ENCODE measurements around the gene STK36. TPM values are rescaled to one million over a fixed set of nuclear protein-coding genes. Genes with fewer than 3 reads are reported as not detected.

The STK36 gene
- total RNA-seq, 2 experiments from 2014 or later: 16.8 to 22.4 TPM

- no peaks in the 10 kb centered on the region for H3K9me3 Mint-ChIP-seq (ENCODE audit: low read depth)
- H3K27ac Mint-ChIP-seq: no peak overlapping the region
These were observed 26.8 kb upstream of the STK36 start for GRCh38 chr2:218645126-218645525.

GRCh38 chr2:218648088-218648786 is 23.6 kb upstream of the STK36 start:
- peak; percentile 72 for DNase-seq
- CTCF ChIA-PET: interaction anchor here (0.5 to 4.4 kb wide), 12 partner anchors 9 to 205 kb away, joined by 3 to 40 read pairs (median 4); partner anchors contain the start of genes BCS1L, PLCD4, USP37 and ZNF142
- peak; percentile 81 for ATAC-seq
- Mint-ChIP-seq H3K27ac (no peak overlapping the region), H3K4me3 (no peak overlapping the region), H3K27me3 (no peaks in the 10 kb centered on the region), H3K9me3 (ENCODE audit: low read depth) (no peaks in the 10 kb centered on the region), H3K36me3 (peaks cover 36% of the 10 kb centered on the region), H3K4me1 (peaks cover 4% of the 10 kb centered on the region)

More at GRCh38 chr2:218645126-218645525, 26.8 kb upstream of the STK36 start:
- CTCF ChIA-PET: interaction anchor here (3.1 kb wide), 1 partner anchor 14 kb away, joined by 11 read pairs; the partner anchor contains the start of genes BCS1L and ZNF142
- no peaks in the 10 kb centered on the region for H3K27me3 Mint-ChIP-seq
- peaks cover 38% of the 10 kb centered on the region for H3K36me3 Mint-ChIP-seq
- peaks cover 4% of the 10 kb centered on the region for H3K4me1 Mint-ChIP-seq
- no peak for DNase-seq
- no peak overlapping the region for H3K4me3 Mint-ChIP-seq
- ATAC-seq: no peak

- Mint-ChIP-seq H3K36me3 (peaks cover 36% of the 10 kb centered on the region), H3K27me3 (no peaks in the 10 kb centered on the region), H3K4me1 (peaks cover 4% of the 10 kb centered on the region), H3K4me3 (no peak overlapping the region), H3K27ac (no peak overlapping the region), H3K9me3 (ENCODE audit: low read depth) (no peaks in the 10 kb centered on the region)
- CTCF ChIA-PET: interaction anchor here (0.5 to 4.4 kb wide), 8 partner anchors 9 to 204 kb away, joined by 3 to 40 read pairs (median 4); partner anchors contain the start of genes BCS1L, PLCD4, USP37 and ZNF142
- DNase-seq: no peak
- ATAC-seq: no peak
These were observed 23.1 kb upstream of the STK36 start for GRCh38 chr2:218648787-218649100.

GRCh38 chr2:218655751-218656150 is 16.1 kb upstream of the STK36 start:
- no peaks in the 10 kb centered on the region for H3K27me3 Mint-ChIP-seq
- H3K36me3 Mint-ChIP-seq: peaks cover 23% of the 10 kb centered on the region
- DNase-seq: no peak
- ATAC-seq: no peak
- H3K4me3 Mint-ChIP-seq: no peak overlapping the region
- no peaks in the 10 kb centered on the region for H3K9me3 Mint-ChIP-seq (ENCODE audit: low read depth)
- H3K27ac Mint-ChIP-seq: peak overlapping the region; percentile 18
- CTCF ChIA-PET: interaction anchor here (1.2 kb wide), 1 partner anchor 192 kb away, joined by 3 read pairs; no protein-coding TSS in a partner anchor
- H3K4me1 Mint-ChIP-seq: peaks cover 30% of the 10 kb centered on the region

GRCh38 chr2:218658671-218659257 is 13.1 kb upstream of the STK36 start:
- DNase-seq: peak; percentile 58
- Mint-ChIP-seq H3K36me3 (peaks cover 29% of the 10 kb centered on the region), H3K4me3 (peak overlapping the region; percentile 90)

DNA sequence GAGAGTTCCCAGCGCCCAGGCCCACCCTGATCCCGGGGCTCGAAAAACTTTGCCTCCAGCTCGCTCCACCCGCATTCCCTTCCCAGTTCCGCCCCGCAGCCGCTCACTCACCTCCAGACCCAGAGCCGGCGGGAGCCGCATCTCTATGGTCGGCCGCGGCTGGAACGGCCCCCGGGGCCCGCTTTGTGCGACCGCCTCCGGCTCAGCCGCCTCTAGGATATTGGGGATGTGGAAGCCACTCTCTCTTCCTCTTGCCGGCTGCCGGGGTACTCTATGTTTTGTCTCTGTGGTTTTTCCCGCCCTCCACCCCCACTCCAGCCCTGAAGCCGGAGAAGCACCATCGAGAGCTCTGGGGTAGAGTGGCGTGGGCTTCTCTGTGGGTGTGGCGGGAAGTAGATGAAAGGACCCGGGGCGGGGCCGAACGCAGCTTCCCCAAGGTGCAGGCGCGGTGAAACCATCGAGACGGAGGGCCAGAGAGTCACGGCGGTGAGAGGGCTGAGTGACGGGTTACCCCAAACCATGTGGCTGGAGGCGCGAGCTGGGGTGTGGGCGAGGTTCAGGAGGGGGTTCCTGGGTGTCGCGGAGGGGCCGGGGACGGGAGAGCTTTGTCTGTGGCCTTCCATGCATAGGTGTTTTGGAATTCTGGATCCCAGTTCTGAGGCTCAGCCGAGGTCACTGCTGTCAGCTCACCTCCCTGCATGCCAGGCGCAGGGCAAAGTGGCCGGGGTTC is 12.5 kb upstream of the STK36 start, which contains the start of the genes BCS1L and ZNF142:
Gene BCS1L, plus strand, starts transcription at position 426 of the 730 bp plus-strand sequence. CDS start 1,305 bp downstream, outside the sequence.
Gene ZNF142, minus strand, starts transcription at position 366 of the 730 bp plus-strand sequence. CDS start 3,194 bp downstream, outside the sequence.
- H3K4me3 Mint-ChIP-seq: peak within 1 kb of the TSS; percentile 90
- H3K36me3 Mint-ChIP-seq: peaks cover 31% of the 10 kb centered on the region
- no peaks in the 10 kb centered on the region for H3K27me3 Mint-ChIP-seq
- peak within 1 kb of the TSS; percentile 86 for H3K27ac Mint-ChIP-seq
- CTCF ChIA-PET: interaction anchor here (0.8 to 6.9 kb wide), 22 partner anchors 8 to 263 kb away, joined by 3 to 82 read pairs (median 5); partner anchors contain the start of genes RNF25, STK36 and TTLL4
- DNase-seq (peak; percentile 97), ATAC-seq (peak; percentile 97)
- peaks cover 38% of the 10 kb centered on the region for H3K4me1 Mint-ChIP-seq
- H3K9me3 Mint-ChIP-seq (ENCODE audit: low read depth): no peaks in the 10 kb centered on the region

More at GRCh38 chr2:218658671-218659257, 13.1 kb upstream of the STK36 start:
- Mint-ChIP-seq H3K9me3 (ENCODE audit: low read depth) (no peaks in the 10 kb centered on the region), H3K4me1 (peaks cover 38% of the 10 kb centered on the region), H3K27ac (peak overlapping the region; percentile 86), H3K27me3 (no peaks in the 10 kb centered on the region)
- peak; percentile 52 for ATAC-seq
- CTCF ChIA-PET: interaction anchor here (0.6 to 6.9 kb wide), 23 partner anchors 8 to 263 kb away, joined by 3 to 82 read pairs (median 4); partner anchors contain the start of genes RNF25, STK36 and TTLL4

- H3K27me3 Mint-ChIP-seq: no peaks in the 10 kb centered on the region
- peaks cover 38% of the 10 kb centered on the region for H3K4me1 Mint-ChIP-seq
- peaks cover 31% of the 10 kb centered on the region for H3K36me3 Mint-ChIP-seq
- H3K27ac Mint-ChIP-seq: peak overlapping the region; percentile 86
- no peak for DNase-seq
- ATAC-seq: no peak
- CTCF ChIA-PET: interaction anchor here (0.6 to 6.9 kb wide), 20 partner anchors 7 to 264 kb away, joined by 3 to 82 read pairs (median 6); partner anchors contain the start of genes RNF25, STK36 and TTLL4
- H3K9me3 Mint-ChIP-seq (ENCODE audit: low read depth): no peaks in the 10 kb centered on the region
- H3K4me3 Mint-ChIP-seq: peak overlapping the region; percentile 90
These were observed 11.9 kb upstream of the STK36 start for GRCh38 chr2:218659988-218660358.

GRCh38 chr2:218662377-218662776 is 9.5 kb upstream of the STK36 start:
- ATAC-seq (no peak), DNase-seq (no peak)
- Mint-ChIP-seq H3K27ac (no peak overlapping the region), H3K4me1 (peaks cover 33% of the 10 kb centered on the region), H3K27me3 (no peaks in the 10 kb centered on the region), H3K36me3 (peaks cover 34% of the 10 kb centered on the region), H3K4me3 (no peak overlapping the region), H3K9me3 (ENCODE audit: low read depth) (no peaks in the 10 kb centered on the region)
- CTCF ChIA-PET: interaction anchor here (6.9 kb wide), 1 partner anchor 13 kb away, joined by 40 read pairs; no protein-coding TSS in a partner anchor

- H3K9me3 Mint-ChIP-seq (ENCODE audit: low read depth): no peaks in the 10 kb centered on the region
- peaks cover 34% of the 10 kb centered on the region for H3K36me3 Mint-ChIP-seq
- H3K27me3 Mint-ChIP-seq: no peaks in the 10 kb centered on the region
- H3K27ac Mint-ChIP-seq: no peak overlapping the region
- no peak for DNase-seq
- peaks cover 30% of the 10 kb centered on the region for H3K4me1 Mint-ChIP-seq
- no peak overlapping the region for H3K4me3 Mint-ChIP-seq
- CTCF ChIA-PET: interaction anchor here (6.9 kb wide), 1 partner anchor 14 kb away, joined by 40 read pairs; no protein-coding TSS in a partner anchor
- no peak for ATAC-seq
These were observed 9.1 kb upstream of the STK36 start for GRCh38 chr2:218662827-218663226.

DNA sequence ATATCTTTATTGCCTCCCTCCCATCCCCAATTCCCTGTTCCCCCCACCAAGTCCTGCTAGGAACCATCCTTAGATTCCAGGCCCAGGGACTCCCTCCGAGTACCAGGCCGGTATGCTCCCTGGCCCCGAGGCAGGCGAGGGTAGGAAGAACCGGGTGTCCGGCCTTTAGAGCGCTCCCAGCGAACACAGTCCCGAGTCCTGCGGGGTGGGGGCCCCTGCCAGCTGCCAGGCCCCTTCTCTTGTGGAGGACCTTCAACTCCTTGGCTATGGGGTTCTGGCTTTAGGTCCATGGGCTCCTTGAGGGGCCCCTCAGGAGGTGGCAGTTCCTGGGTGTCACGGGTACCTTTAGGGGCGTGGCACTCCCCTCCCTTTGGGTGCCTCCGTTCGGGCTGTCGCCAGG is 8.0 kb upstream of the STK36 start:
- Mint-ChIP-seq H3K27me3 (no peaks in the 10 kb centered on the region), H3K36me3 (peaks cover 34% of the 10 kb centered on the region), H3K9me3 (ENCODE audit: low read depth) (no peaks in the 10 kb centered on the region), H3K27ac (no peak overlapping the region), H3K4me3 (no peak overlapping the region), H3K4me1 (peaks cover 20% of the 10 kb centered on the region)
- DNase-seq: no peak
- CTCF ChIA-PET: interaction anchor here (1.0 kb wide), 1 partner anchor 184 kb away, joined by 3 read pairs; no protein-coding TSS in a partner anchor
- ATAC-seq: no peak

- CTCF ChIA-PET: interaction anchor here (1.0 kb wide), 1 partner anchor 183 kb away, joined by 3 read pairs; no protein-coding TSS in a partner anchor
- ATAC-seq (no peak), DNase-seq (no peak)
- H3K4me1 Mint-ChIP-seq: peaks cover 20% of the 10 kb centered on the region
- H3K9me3 Mint-ChIP-seq (ENCODE audit: low read depth): no peaks in the 10 kb centered on the region
- H3K36me3 Mint-ChIP-seq: peaks cover 34% of the 10 kb centered on the region
- no peaks in the 10 kb centered on the region for H3K27me3 Mint-ChIP-seq
- no peak overlapping the region for H3K4me3 Mint-ChIP-seq
- H3K27ac Mint-ChIP-seq: no peak overlapping the region
These were observed 7.2 kb upstream of the STK36 start for GRCh38 chr2:218664653-218665052.

- DNase-seq (no peak), ATAC-seq (peak; percentile 7)
- no peaks in the 10 kb centered on the region for H3K9me3 Mint-ChIP-seq (ENCODE audit: low read depth)
- H3K36me3 Mint-ChIP-seq: peaks cover 10% of the 10 kb centered on the region
- H3K27ac Mint-ChIP-seq: peak overlapping the region; percentile 91
- peak overlapping the region; percentile 98 for H3K4me3 Mint-ChIP-seq
- H3K4me1 Mint-ChIP-seq: peaks cover 24% of the 10 kb centered on the region
- H3K27me3 Mint-ChIP-seq: no peaks in the 10 kb centered on the region
- CTCF ChIA-PET: interaction anchor here (0.8 to 4.2 kb wide), 7 partner anchors 10 to 226 kb away, joined by 3 to 31 read pairs (median 4); partner anchors contain the start of genes BCS1L, TTLL4 and ZNF142
These were observed 711 bp upstream of the STK36 start for GRCh38 chr2:218671097-218671653.
